GM23338 (cell line): Measurements from ENCODE around the gene GRHPR. TPM values are rescaled to one million over a fixed set of nuclear protein-coding genes. Genes with fewer than 3 reads are reported as not detected.

Source experiments
- ATAC-seq: fragments of 200-7000 bp; cut with Tn5 transposase; 3 replicates; pipeline ENCODE4 v1.9.1; 2020
- DNase-seq: peaks from one replicate; pipeline ENCODE4 v3.0.0-alpha.2; 2015; ENCODE audit warnings: low spot score
- H2AFZ ChIP-seq: fragments of 200-600 bp; sonication (generic); 2 replicates; pipeline ENCODE4 v1.8.0; 2016; ENCODE audit warnings: antibody characterized with exemption, mild to moderate bottlenecking, moderate library complexity
- H3F3A ChIP-seq: fragments of 200-600 bp; sonication (generic); replicated peaks from 2 replicates; pipeline ENCODE4 v1.8.0; 2017; ENCODE audit warnings: antibody characterized with exemption, mixed run types, low read depth
- H3K27ac ChIP-seq: fragments of 200-600 bp; sonication (generic); 2 replicates; pipeline ENCODE4 v1.6.1; 2016; ENCODE audit warnings: low read depth
- H3K27me3 ChIP-seq: fragments of 200-600 bp; sonication (generic); 2 replicates; pipeline ENCODE4 v1.8.0; 2016; ENCODE audit warnings: mild to moderate bottlenecking, mixed run types, moderate library complexity; ENCODE audit not compliant: insufficient read depth
- H3K36me3 ChIP-seq: fragments of 200-600 bp; sonication (generic); 2 replicates; pipeline ENCODE4 v1.8.0; 2016; ENCODE audit warnings: mild to moderate bottlenecking; ENCODE audit not compliant: insufficient read depth
- H3K4me1 ChIP-seq: fragments of 200-600 bp; sonication (generic); 2 replicates; pipeline ENCODE4 v1.8.0; 2016; ENCODE audit warnings: mild to moderate bottlenecking, moderate library complexity; ENCODE audit not compliant: insufficient read depth
- H3K4me2 ChIP-seq: fragments of 200-600 bp; sonication (generic); 2 replicates; pipeline ENCODE4 v1.7.1; 2017; ENCODE audit warnings: mixed run types
- H3K4me3 ChIP-seq: fragments of 200-600 bp; sonication (generic); 2 replicates; pipeline ENCODE4 v1.6.1; 2016; ENCODE audit warnings: mixed run types
- H3K79me2 ChIP-seq: fragments of 200-600 bp; sonication (generic); replicated peaks from 2 replicates; pipeline ENCODE4 v1.8.0; 2017; ENCODE audit warnings: mild to moderate bottlenecking; ENCODE audit not compliant: insufficient read depth
- H3K9me2 ChIP-seq: fragments of 200-600 bp; sonication (generic); 2 replicates; pipeline ENCODE4 v1.8.0; 2017; ENCODE audit not compliant: insufficient read depth
- H4K20me1 ChIP-seq: fragments of 200-600 bp; sonication (generic); replicated peaks from 2 replicates; pipeline ENCODE4 v1.8.0; 2017; ENCODE audit warnings: mild to moderate bottlenecking; ENCODE audit not compliant: insufficient read depth
- H3K27ac Mint-ChIP-seq: 2 replicates; pipeline ENCODE4 v1.8.0; 2020; ENCODE audit warnings: inconsistent platforms, mild to moderate bottlenecking, moderate library complexity, mixed read lengths
- H3K27me3 Mint-ChIP-seq: 3 replicates; pipeline ENCODE4 v1.8.0; 2022; ENCODE audit warnings: low read depth, mild to moderate bottlenecking, moderate library complexity, mixed read lengths, inconsistent platforms; ENCODE audit not compliant: insufficient read depth, poor library complexity
- H3K36me3 Mint-ChIP-seq: 3 replicates; pipeline ENCODE4 v1.8.0; 2021; ENCODE audit warnings: low read depth, mild to moderate bottlenecking, inconsistent platforms, moderate library complexity, mixed read lengths
- H3K4me1 Mint-ChIP-seq: 3 replicates; pipeline ENCODE4 v1.8.0; 2020; ENCODE audit warnings: mild to moderate bottlenecking, inconsistent platforms, mixed read lengths
- H3K4me3 Mint-ChIP-seq: 3 replicates; pipeline ENCODE4 v1.8.0; 2021; ENCODE audit warnings: moderate library complexity, mild to moderate bottlenecking, inconsistent platforms, mixed read lengths
- H3K9me3 Mint-ChIP-seq: 3 replicates; pipeline ENCODE4 v1.8.0; 2020; ENCODE audit warnings: moderate library complexity, mild to moderate bottlenecking, inconsistent platforms, mixed read lengths
- ETS1 ChIP-seq: IDR thresholded peaks from 2 replicates; pipeline ENCODE4 v1.6.1; 2016; ENCODE audit warnings: antibody characterized with exemption
- EZH2 ChIP-seq: fragments of 200-600 bp; sonication (generic); IDR thresholded peaks from one replicate; pipeline ENCODE4 v1.8.0; 2017; ENCODE audit warnings: antibody characterized with exemption, mild to moderate bottlenecking, low read depth; ENCODE audit not compliant: unreplicated experiment
- polyA plus RNA-seq: library from polyadenylated mRNA; unstranded; fragments of >200 nt; fragmentation: Nextera tagmentation; extraction: Ambion mirVana; gene quantifications from 2 replicates; pipeline ENCODE4 v1.2.1, GENCODE V29; 2016
- total RNA-seq: library from RNA; depleted of rRNA; stranded (reverse); fragments of >200 nt; shearing (Covaris generic); gene quantifications from 2 replicates; pipeline ENCODE4 v1.2.3, GENCODE V29; 2014
- TF ChIP-seq, protein P1 (sequence below): fragments of 250-450 bp; sonication (Bioruptor Pico); IDR thresholded peaks from 2 replicates; pipeline ENCODE4 v1.5.0; 2020; ENCODE audit warnings: mild to moderate bottlenecking, moderate library complexity

The GRHPR gene
- total and polyA plus RNA-seq, 2 experiments from 2014 or later = 69.0 to 128 TPM

GRCh38 chr9:37446401-37446800 lies 23.9 kb downstream of the GRHPR start (continued):
- TF ChIP-seq, protein P1, sequence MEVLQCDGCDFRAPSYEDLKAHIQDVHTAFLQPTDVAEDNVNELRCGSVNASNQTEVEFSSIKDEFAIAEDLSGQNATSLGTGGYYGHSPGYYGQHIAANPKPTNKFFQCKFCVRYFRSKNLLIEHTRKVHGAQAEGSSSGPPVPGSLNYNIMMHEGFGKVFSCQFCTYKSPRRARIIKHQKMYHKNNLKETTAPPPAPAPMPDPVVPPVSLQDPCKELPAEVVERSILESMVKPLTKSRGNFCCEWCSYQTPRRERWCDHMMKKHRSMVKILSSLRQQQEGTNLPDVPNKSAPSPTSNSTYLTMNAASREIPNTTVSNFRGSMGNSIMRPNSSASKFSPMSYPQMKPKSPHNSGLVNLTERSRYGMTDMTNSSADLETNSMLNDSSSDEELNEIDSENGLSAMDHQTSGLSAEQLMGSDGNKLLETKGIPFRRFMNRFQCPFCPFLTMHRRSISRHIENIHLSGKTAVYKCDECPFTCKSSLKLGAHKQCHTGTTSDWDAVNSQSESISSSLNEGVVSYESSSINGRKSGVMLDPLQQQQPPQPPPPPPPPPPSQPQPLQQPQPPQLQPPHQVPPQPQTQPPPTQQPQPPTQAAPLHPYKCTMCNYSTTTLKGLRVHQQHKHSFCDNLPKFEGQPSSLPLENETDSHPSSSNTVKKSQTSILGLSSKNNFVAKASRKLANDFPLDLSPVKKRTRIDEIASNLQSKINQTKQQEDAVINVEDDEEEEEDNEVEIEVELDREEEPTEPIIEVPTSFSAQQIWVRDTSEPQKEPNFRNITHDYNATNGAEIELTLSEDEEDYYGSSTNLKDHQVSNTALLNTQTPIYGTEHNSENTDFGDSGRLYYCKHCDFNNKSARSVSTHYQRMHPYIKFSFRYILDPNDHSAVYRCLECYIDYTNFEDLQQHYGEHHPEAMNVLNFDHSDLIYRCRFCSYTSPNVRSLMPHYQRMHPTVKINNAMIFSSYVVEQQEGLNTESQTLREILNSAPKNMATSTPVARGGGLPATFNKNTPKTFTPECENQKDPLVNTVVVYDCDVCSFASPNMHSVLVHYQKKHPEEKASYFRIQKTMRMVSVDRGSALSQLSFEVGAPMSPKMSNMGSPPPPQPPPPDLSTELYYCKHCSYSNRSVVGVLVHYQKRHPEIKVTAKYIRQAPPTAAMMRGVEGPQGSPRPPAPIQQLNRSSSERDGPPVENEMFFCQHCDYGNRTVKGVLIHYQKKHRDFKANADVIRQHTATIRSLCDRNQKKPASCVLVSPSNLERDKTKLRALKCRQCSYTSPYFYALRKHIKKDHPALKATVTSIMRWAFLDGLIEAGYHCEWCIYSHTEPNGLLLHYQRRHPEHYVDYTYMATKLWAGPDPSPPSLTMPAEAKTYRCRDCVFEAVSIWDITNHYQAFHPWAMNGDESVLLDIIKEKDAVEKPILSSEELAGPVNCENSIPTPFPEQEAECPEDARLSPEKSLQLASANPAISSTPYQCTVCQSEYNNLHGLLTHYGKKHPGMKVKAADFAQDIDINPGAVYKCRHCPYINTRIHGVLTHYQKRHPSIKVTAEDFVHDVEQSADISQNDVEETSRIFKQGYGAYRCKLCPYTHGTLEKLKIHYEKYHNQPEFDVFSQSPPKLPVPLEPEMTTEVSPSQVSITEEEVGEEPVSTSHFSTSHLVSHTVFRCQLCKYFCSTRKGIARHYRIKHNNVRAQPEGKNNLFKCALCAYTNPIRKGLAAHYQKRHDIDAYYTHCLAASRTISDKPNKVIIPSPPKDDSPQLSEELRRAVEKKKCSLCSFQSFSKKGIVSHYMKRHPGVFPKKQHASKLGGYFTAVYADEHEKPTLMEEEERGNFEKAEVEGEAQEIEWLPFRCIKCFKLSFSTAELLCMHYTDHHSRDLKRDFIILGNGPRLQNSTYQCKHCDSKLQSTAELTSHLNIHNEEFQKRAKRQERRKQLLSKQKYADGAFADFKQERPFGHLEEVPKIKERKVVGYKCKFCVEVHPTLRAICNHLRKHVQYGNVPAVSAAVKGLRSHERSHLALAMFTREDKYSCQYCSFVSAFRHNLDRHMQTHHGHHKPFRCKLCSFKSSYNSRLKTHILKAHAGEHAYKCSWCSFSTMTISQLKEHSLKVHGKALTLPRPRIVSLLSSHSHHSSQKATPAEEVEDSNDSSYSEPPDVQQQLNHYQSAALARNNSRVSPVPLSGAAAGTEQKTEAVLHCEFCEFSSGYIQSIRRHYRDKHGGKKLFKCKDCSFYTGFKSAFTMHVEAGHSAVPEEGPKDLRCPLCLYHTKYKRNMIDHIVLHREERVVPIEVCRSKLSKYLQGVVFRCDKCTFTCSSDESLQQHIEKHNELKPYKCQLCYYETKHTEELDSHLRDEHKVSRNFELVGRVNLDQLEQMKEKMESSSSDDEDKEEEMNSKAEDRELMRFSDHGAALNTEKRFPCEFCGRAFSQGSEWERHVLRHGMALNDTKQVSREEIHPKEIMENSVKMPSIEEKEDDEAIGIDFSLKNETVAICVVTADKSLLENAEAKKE (CRISPR knock-in tag) = no peak

- H3F3A ChIP-seq = 0 out of 2 replicates have a peak, but pooled peaks cover 3% of the 10 kb centered on the region
These were observed 24.6 kb downstream of the GRHPR start for GRCh38 chr9:37447111-37447510.

More at GRCh38 chr9:37447111-37447510, 24.6 kb downstream of the GRHPR start:
- no peak for TF ChIP-seq ETS1
- no peak for TF ChIP-seq EZH2
- no peaks in the 10 kb centered on the region for H3K27me3 Mint-ChIP-seq
- ATAC-seq (no peak), DNase-seq (no peak)
- H3K9me3 Mint-ChIP-seq = no peaks in the 10 kb centered on the region
- Histone ChIP-seq H3K27me3 (no peaks in the 10 kb centered on the region), H3K4me2 (no peak overlapping the region), H4K20me1 (peaks cover 54% of the 10 kb centered on the region), H3K4me3 (no peak overlapping the region), H3K27ac (0 out of 2 replicates have a peak overlapping the region, but pooled peaks have one; percentile 43), H3K4me1 (peaks cover 4% of the 10 kb centered on the region; the same call in 1 of the 2 replicates), H3K9me2 (no peaks in the 10 kb centered on the region), H2AFZ (no peak overlapping the region), H3K79me2 (peaks cover 90% of the 10 kb centered on the region), H3K36me3 (no peaks in the 10 kb centered on the region; the same call in 1 of the 2 replicates)
- no peak overlapping the region for H3K4me3 Mint-ChIP-seq
- peaks cover 13% of the 10 kb centered on the region for H3K36me3 Mint-ChIP-seq
- no peak overlapping the region; the same call in 1 of the 2 replicates for H3K27ac Mint-ChIP-seq
- peaks cover 23% of the 10 kb centered on the region for H3K4me1 Mint-ChIP-seq
